ENCODE data around the gene MAP2K6. TPM values are rescaled to one million over a fixed set of nuclear protein-coding genes. Genes with fewer than 3 reads are reported as not detected.

MAP2K6 gene
- total RNA-seq, 1 experiment from 2014 or later = 17.7 TPM

- H3K4me2 ChIP-seq (ENCODE audit: insufficient read depth, insufficient read length, low read length) = no peak overlapping the region
- H3K79me1 ChIP-seq (ENCODE audit: insufficient read depth, low read depth, low read length, poor library complexity, severe bottlenecking) = no peaks in the 10 kb centered on the region
- no CpG with 5 or more reads among the region's 18 CpGs for WGBS (ENCODE audit: extremely low coverage, insufficient read length, low lambda C conversion rate)
Measured at GRCh38 chr17:69581061-69581961, 166.8 kb downstream of the MAP2K6 start.

More at GRCh38 chr17:69581061-69581961, 166.8 kb downstream of the MAP2K6 start:
- peaks cover 3% of the 10 kb centered on the region in 2 experiments; a peak in 2 of 4 replicates for H3K4me1 Mint-ChIP-seq
- no peak overlapping the region; the same call in 1 of the 2 replicates for H3K14ac ChIP-seq (ENCODE audit: insufficient read depth, low read length)
- no peak overlapping the region for H2BK15ac ChIP-seq (ENCODE audit: low read depth, low read length)
- H3K4me1 ChIP-seq (ENCODE audit: insufficient read depth, low read length) = 0 out of 2 replicates have a peak, but pooled peaks cover 3% of the 10 kb centered on the region
- no peaks in the 10 kb centered on the region for H3K9me3 ChIP-seq (ENCODE audit: control insufficient read depth, low read depth, low read length)
- no peak overlapping the region for H3K27ac ChIP-seq (ENCODE audit: insufficient read length, low read depth, low read length)
- no peak for TF ChIP-seq CTCF (conservative IDR thresholded peaks at IDR 0.05)
- H4K8ac ChIP-seq (replicated peaks; ENCODE audit: insufficient read length, low read depth, low read length) = no peak overlapping the region
- H3K18ac ChIP-seq (ENCODE audit: insufficient read length, low read depth, low read length) = no peak overlapping the region
- H3K23ac ChIP-seq (ENCODE audit: insufficient read length, low read depth, low read length) = no peak overlapping the region
- no peaks in the 10 kb centered on the region for H3K23me2 ChIP-seq (ENCODE audit: insufficient read length, low read depth, low read length, poor library complexity, severe bottlenecking)
- no peaks in the 10 kb centered on the region for H3K79me2 ChIP-seq (ENCODE audit: insufficient read depth, low read length)
- H3K4ac ChIP-seq (ENCODE audit: low read depth, low read length) = no peak overlapping the region
- H3K56ac ChIP-seq (ENCODE audit: insufficient read length, low read depth, low read length) = no peak overlapping the region
- H4K20me1 ChIP-seq (ENCODE audit: control insufficient read depth, insufficient read depth, insufficient read length) = no peaks in the 10 kb centered on the region
- H2BK120ac ChIP-seq (ENCODE audit: low read depth, low read length, poor library complexity, severe bottlenecking) = no peak overlapping the region
- H3K4me3 Mint-ChIP-seq = no peak overlapping the region
- H3K9ac ChIP-seq (ENCODE audit: extremely low read depth, insufficient read length, low read length) = no peak overlapping the region
- H4K5ac ChIP-seq (ENCODE audit: insufficient read length, low read depth, low read length) = no peak overlapping the region
- peak; percentile 34 for DNase-seq
- H3K27ac Mint-ChIP-seq = no peak overlapping the region; a peak in 1 of 7 replicates
- no peaks in the 10 kb centered on the region; the same call in 1 of the 2 replicates for H3K27me3 Mint-ChIP-seq (ENCODE audit: low read depth)
- H3K9me3 Mint-ChIP-seq = no peaks in the 10 kb centered on the region; a peak in 1 of 5 replicates
- no peak overlapping the region for H2BK5ac ChIP-seq (ENCODE audit: insufficient read length, low read length)
- no peak overlapping the region for H3T11ph ChIP-seq (ENCODE audit: low read length)
- H3K27me3 ChIP-seq (ENCODE audit: insufficient read depth, low read length) = no peaks in the 10 kb centered on the region
- no peak overlapping the region for H2AK5ac ChIP-seq (ENCODE audit: insufficient read length, low read length)
- H4K91ac ChIP-seq (ENCODE audit: insufficient read length, low read depth, low read length) = no peak overlapping the region
- no peak overlapping the region for H2BK12ac ChIP-seq (ENCODE audit: insufficient read length, low read depth, low read length)
- no peak overlapping the region for H2AFZ ChIP-seq (ENCODE audit: low read length)
- H2BK20ac ChIP-seq (ENCODE audit: low read depth, low read length, poor library complexity, severe bottlenecking) = no peak overlapping the region
- no peaks in the 10 kb centered on the region for H3K36me3 Mint-ChIP-seq (ENCODE audit: insufficient read depth in 1 of 3, low read depth in 3 of 3)
